ENCODE data around the gene ACSL1.

The ACSL1 gene

GRCh38 chr4:184825896-184826690 is at the start of gene ACSL1:
ACSL1 (minus strand) TSS chr4:184825968; CDS start chr4:184803514, 22,454 bp downstream.
- TF ChIP-seq CTCF (IDR thresholded peaks at IDR 0.05) (peak; percentile 31; the same call in 1 of the 2 replicates), ZFX (IDR thresholded peaks at IDR 0.05; ENCODE audit: borderline replicate concordance) (no peak)

GRCh38 chr4:184873054-184873453 is 47.3 kb upstream of the ACSL1 start:
- no peak overlapping the region for H3K27ac ChIP-seq
- no peak for TF ChIP-seq ZFX (IDR thresholded peaks at IDR 0.05; ENCODE audit: borderline replicate concordance)
- TF ChIP-seq CTCF (IDR thresholded peaks at IDR 0.05), result no peak

More at GRCh38 chr4:184825896-184826690, at the start of gene ACSL1:
- peak within 1 kb of the TSS; percentile 53 for H3K27ac ChIP-seq

GRCh38 chr4:184870718-184871117 is 45.0 kb upstream of the ACSL1 start:
- TF ChIP-seq ZFX (IDR thresholded peaks at IDR 0.05; ENCODE audit: borderline replicate concordance) (no peak), CTCF (IDR thresholded peaks at IDR 0.05) (no peak)
- H3K27ac ChIP-seq, result no peak overlapping the region

- no peak overlapping the region for H3K27ac ChIP-seq
- TF ChIP-seq ZFX (IDR thresholded peaks at IDR 0.05; ENCODE audit: borderline replicate concordance), result no peak
- TF ChIP-seq CTCF (IDR thresholded peaks at IDR 0.05), result no peak
Measured at GRCh38 chr4:184868623-184869022, 42.9 kb upstream of the ACSL1 start.

GRCh38 chr4:184863916-184864315 is 38.1 kb upstream of the ACSL1 start:
- TF ChIP-seq CTCF (IDR thresholded peaks at IDR 0.05) (no peak), ZFX (IDR thresholded peaks at IDR 0.05; ENCODE audit: borderline replicate concordance) (no peak)

GRCh38 chr4:184861047-184861446 is 35.3 kb upstream of the ACSL1 start:
- H3K27ac ChIP-seq, result no peak overlapping the region
- TF ChIP-seq CTCF (IDR thresholded peaks at IDR 0.05), result no peak
- no peak for TF ChIP-seq ZFX (IDR thresholded peaks at IDR 0.05; ENCODE audit: borderline replicate concordance)

More at GRCh38 chr4:184863916-184864315, 38.1 kb upstream of the ACSL1 start:
- H3K27ac ChIP-seq, result no peak overlapping the region
